ENCODE results near the gene KRTAP12-4.

Gene KRTAP12-4

GRCh38 chr21:44636209-44637017 is 18.0 kb downstream of the KRTAP12-4 start:
- no peak overlapping the region for H3K4me2 ChIP-seq (ENCODE audit: low read length)
- H2AFZ ChIP-seq (ENCODE audit: insufficient read depth, low read length, poor library complexity), result no peak overlapping the region
- H3K9me3 ChIP-seq (ENCODE audit: insufficient read depth, low read depth, low read length), result no peaks in the 10 kb centered on the region
- WGBS (ENCODE audit: extremely low coverage, insufficient coverage, insufficient read length), result no CpG with 5 or more reads among the region's 15 CpGs
- H2BK12ac ChIP-seq (ENCODE audit: low read length), result no peak overlapping the region
- H4K91ac ChIP-seq (ENCODE audit: low read depth, low read length), result no peak overlapping the region
- H2BK5ac ChIP-seq (ENCODE audit: low read depth, low read length, poor library complexity), result no peak overlapping the region
- no peak overlapping the region for H3K27ac ChIP-seq (ENCODE audit: low read depth, low read length)
- no peak overlapping the region for H3K4ac ChIP-seq (ENCODE audit: low read depth, low read length)
- H2AK5ac ChIP-seq (ENCODE audit: low read length), result no peak overlapping the region
- no peaks in the 10 kb centered on the region for H3K4me1 ChIP-seq (ENCODE audit: control insufficient read depth in 1 of 2, insufficient read depth in 2 of 2, low read length in 2 of 2)
- no peak overlapping the region for H3K4me3 ChIP-seq (ENCODE audit: low read depth, low read length)
- H3K18ac ChIP-seq (ENCODE audit: low read length), result no peak overlapping the region
- no peak overlapping the region for H3K9ac ChIP-seq (ENCODE audit: low read length)
- no peaks in the 10 kb centered on the region for H3K79me1 ChIP-seq (ENCODE audit: low read length)
- no peak overlapping the region for H4K12ac ChIP-seq (ENCODE audit: low read depth, low read length)
- no peak overlapping the region for H3K23ac ChIP-seq (ENCODE audit: low read length)
- no peak overlapping the region for H3K14ac ChIP-seq (ENCODE audit: low read length)
- DNase-seq, result no peak
- H2BK120ac ChIP-seq (ENCODE audit: insufficient read depth, low read length, poor library complexity), result no peak overlapping the region
- H3K79me2 ChIP-seq (ENCODE audit: control insufficient read depth, insufficient read depth, low read length, poor library complexity), result no peaks in the 10 kb centered on the region
- H3K27me3 ChIP-seq (ENCODE audit: insufficient read depth, low read length), result no peaks in the 10 kb centered on the region
- H3K36me3 ChIP-seq (ENCODE audit: control insufficient read depth in 1 of 2, insufficient read depth in 2 of 2, low read length in 2 of 2), result no peaks in the 10 kb centered on the region
- no peak overlapping the region for H4K8ac ChIP-seq (ENCODE audit: low read depth, low read length)

DNA sequence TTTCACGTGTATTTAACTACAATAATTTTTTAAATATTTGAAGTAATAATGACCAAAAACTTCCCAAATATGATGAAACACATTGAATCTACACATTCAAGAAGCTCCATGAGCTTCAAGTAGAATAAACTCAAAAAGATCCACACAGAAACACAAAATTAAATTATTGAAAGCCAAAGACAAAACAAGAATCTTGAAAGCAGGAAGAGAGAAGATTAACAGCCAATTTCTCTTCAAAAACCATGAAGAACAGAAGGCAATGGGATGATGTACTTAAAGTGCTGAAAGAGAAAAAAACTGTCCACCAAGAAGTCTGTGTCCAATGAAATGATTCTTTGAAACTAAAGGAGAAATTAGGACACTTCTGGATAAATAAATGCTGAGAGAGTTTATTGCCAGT is 22.4 kb downstream of the KRTAP12-4 start:
- no peak overlapping the region for H3K18ac ChIP-seq (ENCODE audit: low read length)
- no peak overlapping the region for H3K27ac ChIP-seq (ENCODE audit: low read depth, low read length)
- H3K4me1 ChIP-seq (ENCODE audit: control insufficient read depth in 1 of 2, insufficient read depth in 2 of 2, low read length in 2 of 2), result no peaks in the 10 kb centered on the region
- H3K23ac ChIP-seq (ENCODE audit: low read length), result no peak overlapping the region
- no peaks in the 10 kb centered on the region for H3K79me1 ChIP-seq (ENCODE audit: low read length)
- no CpG with 5 or more reads among the region's 1 CpG for WGBS (ENCODE audit: extremely low coverage, insufficient coverage, insufficient read length)
- H4K12ac ChIP-seq (ENCODE audit: low read depth, low read length), result no peak overlapping the region
- no peak overlapping the region for H2AFZ ChIP-seq (ENCODE audit: insufficient read depth, low read length, poor library complexity)
- H2BK5ac ChIP-seq (ENCODE audit: low read depth, low read length, poor library complexity), result no peak overlapping the region
- H3K4ac ChIP-seq (ENCODE audit: low read depth, low read length), result no peak overlapping the region
- no peak overlapping the region for H3K14ac ChIP-seq (ENCODE audit: low read length)
- no peak overlapping the region for H4K8ac ChIP-seq (ENCODE audit: low read depth, low read length)
- DNase-seq, result no peak
- H3K36me3 ChIP-seq (ENCODE audit: control insufficient read depth in 1 of 2, insufficient read depth in 2 of 2, low read length in 2 of 2), result no peaks in the 10 kb centered on the region
- H2AK5ac ChIP-seq (ENCODE audit: low read length), result no peak overlapping the region
- no peaks in the 10 kb centered on the region for H3K27me3 ChIP-seq (ENCODE audit: insufficient read depth, low read length)
- no peak overlapping the region for H2BK120ac ChIP-seq (ENCODE audit: insufficient read depth, low read length, poor library complexity)
- H3K9ac ChIP-seq (ENCODE audit: low read length), result no peak overlapping the region
- H3K79me2 ChIP-seq (ENCODE audit: control insufficient read depth, insufficient read depth, low read length, poor library complexity), result no peaks in the 10 kb centered on the region
- H3K4me3 ChIP-seq (ENCODE audit: low read depth, low read length), result no peak overlapping the region
- H2BK12ac ChIP-seq (ENCODE audit: low read length), result no peak overlapping the region
- no peak overlapping the region for H3K4me2 ChIP-seq (ENCODE audit: low read length)
- H3K9me3 ChIP-seq (ENCODE audit: insufficient read depth, low read depth, low read length), result no peaks in the 10 kb centered on the region
- no peak overlapping the region for H4K91ac ChIP-seq (ENCODE audit: low read depth, low read length)

- Histone ChIP-seq H3K18ac (ENCODE audit: low read length) (no peak overlapping the region), H2AFZ (ENCODE audit: insufficient read depth, low read length, poor library complexity) (no peak overlapping the region), H3K27ac (ENCODE audit: low read depth, low read length) (no peak overlapping the region), H4K91ac (ENCODE audit: low read depth, low read length) (no peak overlapping the region), H4K8ac (ENCODE audit: low read depth, low read length) (no peak overlapping the region), H3K4me3 (ENCODE audit: low read depth, low read length) (no peak overlapping the region), H3K4ac (ENCODE audit: low read depth, low read length) (no peak overlapping the region), H4K12ac (ENCODE audit: low read depth, low read length) (no peak overlapping the region), H3K36me3 (ENCODE audit: control insufficient read depth in 1 of 2, insufficient read depth in 2 of 2, low read length in 2 of 2) (no peaks in the 10 kb centered on the region), H2BK5ac (ENCODE audit: low read depth, low read length, poor library complexity) (no peak overlapping the region), H2BK12ac (ENCODE audit: low read length) (no peak overlapping the region), H3K23ac (ENCODE audit: low read length) (no peak overlapping the region), H3K9ac (ENCODE audit: low read length) (no peak overlapping the region), H3K14ac (ENCODE audit: low read length) (no peak overlapping the region), H3K9me3 (ENCODE audit: insufficient read depth, low read depth, low read length) (peaks cover 7% of the 10 kb centered on the region), H2BK120ac (ENCODE audit: insufficient read depth, low read length, poor library complexity) (no peak overlapping the region), H3K4me1 (ENCODE audit: control insufficient read depth in 1 of 2, insufficient read depth in 2 of 2, low read length in 2 of 2) (no peaks in the 10 kb centered on the region), H3K79me2 (ENCODE audit: control insufficient read depth, insufficient read depth, low read length, poor library complexity) (no peaks in the 10 kb centered on the region), H2AK5ac (ENCODE audit: low read length) (no peak overlapping the region), H3K79me1 (ENCODE audit: low read length) (no peaks in the 10 kb centered on the region), H3K27me3 (ENCODE audit: insufficient read depth, low read length) (no peaks in the 10 kb centered on the region), H3K4me2 (ENCODE audit: low read length) (no peak overlapping the region)
- no peak for DNase-seq
- WGBS (ENCODE audit: extremely low coverage, insufficient coverage, insufficient read length), result no CpG with 5 or more reads among the region's 2 CpGs
Observed at GRCh38 chr21:44630440-44630839, 24.0 kb downstream of the KRTAP12-4 start.

DNA sequence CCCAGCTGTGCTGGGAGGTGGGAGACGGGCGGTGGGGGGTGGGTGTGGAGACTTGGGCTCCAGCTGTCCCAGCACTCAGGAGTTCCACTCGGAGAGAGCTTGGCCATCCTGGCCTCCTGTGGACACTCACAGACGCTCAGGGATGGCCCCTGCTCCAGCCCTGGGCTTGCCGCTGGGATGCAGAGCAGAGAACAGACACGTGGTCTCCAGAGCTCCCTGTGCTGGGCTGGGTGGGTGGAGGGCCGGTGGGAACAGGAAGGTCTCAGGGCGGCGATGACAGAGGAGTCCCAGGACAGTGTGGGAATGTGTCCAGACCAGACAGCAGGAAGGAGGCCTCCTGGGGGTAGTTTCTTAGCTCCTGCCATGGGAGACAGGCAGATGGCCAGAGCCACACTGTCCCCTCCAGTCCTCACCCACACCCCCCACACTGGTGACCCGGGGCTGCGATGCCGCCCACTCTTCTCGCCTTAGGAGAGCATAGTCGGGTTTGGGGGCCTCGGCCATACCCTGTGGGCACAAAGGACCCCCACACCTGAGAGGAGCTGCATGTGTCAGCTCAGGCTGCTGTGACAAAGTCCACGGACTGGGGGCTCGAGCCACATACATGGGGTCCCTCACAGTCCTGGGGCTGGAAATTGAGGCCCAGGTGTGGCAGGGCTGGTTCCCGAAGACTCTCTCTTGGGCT is 25.6 kb downstream of the KRTAP12-4 start:
- no peak overlapping the region for H3K4me2 ChIP-seq (ENCODE audit: low read length)
- H4K91ac ChIP-seq (ENCODE audit: low read depth, low read length), result no peak overlapping the region
- no peaks in the 10 kb centered on the region for H3K79me2 ChIP-seq (ENCODE audit: control insufficient read depth, insufficient read depth, low read length, poor library complexity)
- no peaks in the 10 kb centered on the region for H3K36me3 ChIP-seq (ENCODE audit: control insufficient read depth in 1 of 2, insufficient read depth in 2 of 2, low read length in 2 of 2)
- H3K4me1 ChIP-seq (ENCODE audit: control insufficient read depth in 1 of 2, insufficient read depth in 2 of 2, low read length in 2 of 2), result no peaks in the 10 kb centered on the region
- H3K9me3 ChIP-seq (ENCODE audit: insufficient read depth, low read depth, low read length), result peaks cover 7% of the 10 kb centered on the region
- no peak overlapping the region for H3K14ac ChIP-seq (ENCODE audit: low read length)
- no peak overlapping the region for H4K12ac ChIP-seq (ENCODE audit: low read depth, low read length)
- no CpG with 5 or more reads among the region's 18 CpGs for WGBS (ENCODE audit: extremely low coverage, insufficient coverage, insufficient read length)
- H3K4ac ChIP-seq (ENCODE audit: low read depth, low read length), result no peak overlapping the region
- no peak for DNase-seq
- no peak overlapping the region for H2AFZ ChIP-seq (ENCODE audit: insufficient read depth, low read length, poor library complexity)
- no peaks in the 10 kb centered on the region for H3K27me3 ChIP-seq (ENCODE audit: insufficient read depth, low read length)
- H2BK5ac ChIP-seq (ENCODE audit: low read depth, low read length, poor library complexity), result no peak overlapping the region
- H2BK12ac ChIP-seq (ENCODE audit: low read length), result no peak overlapping the region
- H3K9ac ChIP-seq (ENCODE audit: low read length), result no peak overlapping the region
- H3K27ac ChIP-seq (ENCODE audit: low read depth, low read length), result no peak overlapping the region
- no peak overlapping the region for H3K23ac ChIP-seq (ENCODE audit: low read length)
- no peak overlapping the region for H4K8ac ChIP-seq (ENCODE audit: low read depth, low read length)
- no peak overlapping the region for H2AK5ac ChIP-seq (ENCODE audit: low read length)
- no peak overlapping the region for H2BK120ac ChIP-seq (ENCODE audit: insufficient read depth, low read length, poor library complexity)
- H3K4me3 ChIP-seq (ENCODE audit: low read depth, low read length), result no peak overlapping the region
- H3K79me1 ChIP-seq (ENCODE audit: low read length), result no peaks in the 10 kb centered on the region
- H3K18ac ChIP-seq (ENCODE audit: low read length), result no peak overlapping the region

Data from trophoblast cell (in vitro differentiated cells and primary cell).